Coronary artery (tissue), 2 donors: ENCODE data around the gene TTC33.
A peak's percentile ranks its signal among the peaks of the same experiment; 100 is the strongest.

Source experiments
- DNase-seq: peaks from one replicate; pipeline ENCODE4 v3.0.0-alpha.2; 2017; ENCODE audit warnings: low spot score
- H3K27ac ChIP-seq, 2 donors: fragments of 200-600 bp; sonication (generic); one replicate each; pipeline ENCODE4 v1.5.1; 2016 to 2019
- H3K4me3 ChIP-seq: fragments of 200-600 bp; sonication (generic); 2 replicates; pipeline ENCODE4 v1.5.1; 2016; ENCODE audit warnings: mild to moderate bottlenecking, moderate library complexity
- CTCF ChIP-seq: fragments of 200-600 bp; sonication (generic); IDR thresholded peaks from one replicate; pipeline ENCODE4 v1.5.1; 2019; ENCODE audit warnings: antibody characterized with exemption

Gene TTC33

GRCh38 chr5:40689438-40689837 lies 66.3 kb downstream of the TTC33 start:
- no peak overlapping the region for H3K27ac ChIP-seq
- no peak for TF ChIP-seq CTCF
- no peak for DNase-seq

GRCh38 chr5:40688996-40689395 lies 66.8 kb downstream of the TTC33 start:
- DNase-seq: no peak
- no peak for TF ChIP-seq CTCF
- Histone ChIP-seq H3K4me3 (no peak overlapping the region), H3K27ac (no peak overlapping the region)

More at GRCh38 chr5:40689438-40689837, 66.3 kb downstream of the TTC33 start:
- H3K4me3 ChIP-seq: no peak overlapping the region

GRCh38 chr5:40688127-40688761 lies 67.5 kb downstream of the TTC33 start:
- TF ChIP-seq CTCF: peak; percentile 45
- DNase-seq: peak; percentile 81
- Histone ChIP-seq H3K27ac (no peak overlapping the region), H3K4me3 (peak overlapping the region; percentile 5)

GRCh38 chr5:40687321-40687720 lies 68.4 kb downstream of the TTC33 start:
- TF ChIP-seq CTCF: no peak
- Histone ChIP-seq H3K27ac (peak overlapping the region in 1 of 2 donors; percentile 8), H3K4me3 (no peak overlapping the region)

GRCh38 chr5:40685976-40686486 lies 69.7 kb downstream of the TTC33 start:
- Histone ChIP-seq H3K27ac (no peak overlapping the region), H3K4me3 (no peak overlapping the region)
- no peak for TF ChIP-seq CTCF
- no peak for DNase-seq

More at GRCh38 chr5:40687321-40687720, 68.4 kb downstream of the TTC33 start:
- no peak for DNase-seq

GRCh38 chr5:40685193-40685592 lies 70.6 kb downstream of the TTC33 start:
- DNase-seq: no peak
- H3K4me3 ChIP-seq: peak overlapping the region; percentile 12
- TF ChIP-seq CTCF: no peak
- no peak overlapping the region for H3K27ac ChIP-seq

GRCh38 chr5:40683305-40683704 lies 72.5 kb downstream of the TTC33 start:
- peak overlapping the region; percentile 1 to 20 for H3K27ac ChIP-seq
- no peak for TF ChIP-seq CTCF
- DNase-seq: no peak
- H3K4me3 ChIP-seq: peak overlapping the region; percentile 70
